Mesothelial cell of epicardium (in vitro differentiated cells): ENCODE data around the gene TUSC2. TPM values are rescaled to one million over a fixed set of nuclear protein-coding genes. Genes with fewer than 3 reads are reported as not detected.

Experiments
- DNase-seq, 2 experiments: peaks; one replicate each; pipeline ENCODE4 v3.0.0; 2021; ENCODE audit warnings: low spot score in 2 of 2; ENCODE audit not compliant: unreplicated experiment in 2 of 2
- H3K27ac Mint-ChIP-seq: 2 replicates; pipeline ENCODE4 v1.8.0; 2021; ENCODE audit warnings: mixed read lengths
- H3K27me3 Mint-ChIP-seq: 2 replicates; pipeline ENCODE4 v1.8.0; 2021; ENCODE audit warnings: low read depth, mixed read lengths
- H3K36me3 Mint-ChIP-seq: 2 replicates; pipeline ENCODE4 v1.8.0; 2021; ENCODE audit warnings: mixed read lengths
- H3K4me1 Mint-ChIP-seq: 2 replicates; pipeline ENCODE4 v1.8.0; 2021; ENCODE audit warnings: mixed read lengths
- H3K4me3 Mint-ChIP-seq: 2 replicates; pipeline ENCODE4 v1.8.0; 2021; ENCODE audit warnings: mild to moderate bottlenecking, moderate library complexity, mixed read lengths
- H3K9me3 Mint-ChIP-seq: 2 replicates; pipeline ENCODE4 v1.8.0; 2021; ENCODE audit warnings: mixed read lengths
- total RNA-seq: library from RNA; stranded (reverse); gene quantifications from 3 replicates; pipeline ENCODE4 v1.2.1, GENCODE V29; 2021
- TF ChIP-seq, protein P1 (sequence below): fragments of 200-600 bp; sonication (generic); IDR thresholded peaks from one replicate; pipeline ENCODE4 v1.5.0; 2021; ENCODE audit warnings: antibody characterized with exemption; ENCODE audit not compliant: unreplicated experiment

TUSC2 gene
- total RNA-seq, 1 donor from 2014 or later: 19.8 TPM

DNA sequence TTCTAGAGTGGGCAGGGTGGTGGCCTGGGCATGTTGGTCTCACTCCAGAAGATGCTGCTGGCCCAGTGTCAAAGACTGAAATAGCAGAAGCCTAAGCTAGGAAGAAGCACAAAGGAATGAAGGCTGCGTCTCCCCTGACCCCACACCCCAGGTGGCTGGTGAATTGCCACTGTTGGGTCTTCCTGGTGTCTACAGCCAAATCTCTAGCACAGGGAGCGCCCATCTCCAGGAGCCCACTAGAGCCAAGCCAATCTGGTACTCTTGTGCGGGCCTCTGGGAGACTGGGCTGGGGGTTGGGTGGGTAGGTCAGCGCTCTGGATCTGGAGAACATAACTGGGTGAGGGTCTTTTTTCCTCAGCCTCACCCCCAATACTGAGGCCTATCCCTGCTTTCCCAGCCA, 894 bp downstream of the TUSC2 start:
- no peak overlapping the region for H3K27ac Mint-ChIP-seq
- TF ChIP-seq, protein P1, sequence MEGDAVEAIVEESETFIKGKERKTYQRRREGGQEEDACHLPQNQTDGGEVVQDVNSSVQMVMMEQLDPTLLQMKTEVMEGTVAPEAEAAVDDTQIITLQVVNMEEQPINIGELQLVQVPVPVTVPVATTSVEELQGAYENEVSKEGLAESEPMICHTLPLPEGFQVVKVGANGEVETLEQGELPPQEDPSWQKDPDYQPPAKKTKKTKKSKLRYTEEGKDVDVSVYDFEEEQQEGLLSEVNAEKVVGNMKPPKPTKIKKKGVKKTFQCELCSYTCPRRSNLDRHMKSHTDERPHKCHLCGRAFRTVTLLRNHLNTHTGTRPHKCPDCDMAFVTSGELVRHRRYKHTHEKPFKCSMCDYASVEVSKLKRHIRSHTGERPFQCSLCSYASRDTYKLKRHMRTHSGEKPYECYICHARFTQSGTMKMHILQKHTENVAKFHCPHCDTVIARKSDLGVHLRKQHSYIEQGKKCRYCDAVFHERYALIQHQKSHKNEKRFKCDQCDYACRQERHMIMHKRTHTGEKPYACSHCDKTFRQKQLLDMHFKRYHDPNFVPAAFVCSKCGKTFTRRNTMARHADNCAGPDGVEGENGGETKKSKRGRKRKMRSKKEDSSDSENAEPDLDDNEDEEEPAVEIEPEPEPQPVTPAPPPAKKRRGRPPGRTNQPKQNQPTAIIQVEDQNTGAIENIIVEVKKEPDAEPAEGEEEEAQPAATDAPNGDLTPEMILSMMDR: no peak
- DNase-seq: no peak
- no peaks in the 10 kb centered on the region for H3K9me3 Mint-ChIP-seq
- peak overlapping the region; percentile 90 for H3K4me3 Mint-ChIP-seq
- no peaks in the 10 kb centered on the region for H3K27me3 Mint-ChIP-seq
- peaks cover 28% of the 10 kb centered on the region for H3K4me1 Mint-ChIP-seq
- H3K36me3 Mint-ChIP-seq: peaks cover 5% of the 10 kb centered on the region

DNA sequence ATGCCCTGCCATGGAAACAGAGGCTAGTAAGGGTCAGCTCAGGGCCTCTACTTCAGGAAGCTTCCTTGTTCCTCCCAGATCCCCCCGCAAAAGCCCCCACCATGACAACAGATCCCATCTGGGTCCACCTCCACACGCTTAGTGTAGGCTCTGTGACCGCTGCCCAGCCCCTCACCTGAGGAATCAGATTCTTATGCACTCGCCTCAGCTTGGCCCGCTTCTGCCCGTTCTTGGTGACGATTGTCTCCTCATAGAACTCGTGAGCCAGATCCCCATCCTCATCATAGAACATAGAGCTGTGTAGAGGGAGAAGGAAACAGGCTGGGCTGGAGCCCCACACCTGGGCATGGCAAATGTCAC, 1.9 kb downstream of the TUSC2 start:
- Mint-ChIP-seq H3K9me3 (no peaks in the 10 kb centered on the region), H3K4me3 (peak overlapping the region; percentile 90)

DNA sequence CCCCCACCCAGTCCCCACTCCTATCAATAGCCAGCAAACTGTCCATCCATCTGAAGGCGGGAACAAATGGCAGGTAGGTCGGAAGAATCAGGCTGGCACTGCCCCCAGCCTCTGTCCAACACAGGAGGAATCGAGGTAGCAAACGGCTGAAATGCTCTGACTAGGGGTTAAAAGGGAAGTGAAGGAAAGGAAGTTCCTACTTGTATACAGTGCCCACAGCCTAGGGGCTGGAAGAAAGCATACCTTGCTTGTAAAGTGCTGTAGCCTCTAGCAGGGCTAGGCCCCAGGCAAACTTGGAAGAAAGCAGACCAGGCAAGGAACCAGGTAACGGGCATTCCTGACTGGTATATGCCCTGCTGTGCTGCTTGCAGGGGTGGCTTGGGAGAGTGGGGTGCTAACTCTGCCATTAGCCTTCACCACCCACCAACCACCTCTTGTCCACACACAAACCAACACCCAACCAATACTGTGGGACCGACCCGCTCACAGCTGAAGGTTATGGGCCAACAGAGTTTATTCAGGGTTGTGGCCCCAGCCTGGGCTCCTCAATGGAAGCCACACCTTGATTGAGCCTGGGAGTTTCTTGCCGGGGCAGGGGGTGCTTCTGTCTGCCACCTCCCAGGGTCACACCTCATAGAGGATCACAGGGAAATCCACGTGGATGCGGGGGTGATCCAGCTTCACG, 2.4 kb downstream of the TUSC2 start:
- Mint-ChIP-seq H3K4me3 (no peak overlapping the region), H3K9me3 (no peaks in the 10 kb centered on the region), H3K27ac (no peak overlapping the region), H3K36me3 (peaks cover 4% of the 10 kb centered on the region), H3K4me1 (peaks cover 28% of the 10 kb centered on the region), H3K27me3 (no peaks in the 10 kb centered on the region)
- DNase-seq: no peak
- TF ChIP-seq, protein P1: no peak

More for the DNA sequence above, 1.9 kb downstream of the TUSC2 start:
- TF ChIP-seq, protein P1: no peak
- peaks cover 28% of the 10 kb centered on the region for H3K4me1 Mint-ChIP-seq
- no peak for DNase-seq
- H3K27me3 Mint-ChIP-seq: no peaks in the 10 kb centered on the region
- peaks cover 5% of the 10 kb centered on the region for H3K36me3 Mint-ChIP-seq
- no peak overlapping the region for H3K27ac Mint-ChIP-seq

DNA sequence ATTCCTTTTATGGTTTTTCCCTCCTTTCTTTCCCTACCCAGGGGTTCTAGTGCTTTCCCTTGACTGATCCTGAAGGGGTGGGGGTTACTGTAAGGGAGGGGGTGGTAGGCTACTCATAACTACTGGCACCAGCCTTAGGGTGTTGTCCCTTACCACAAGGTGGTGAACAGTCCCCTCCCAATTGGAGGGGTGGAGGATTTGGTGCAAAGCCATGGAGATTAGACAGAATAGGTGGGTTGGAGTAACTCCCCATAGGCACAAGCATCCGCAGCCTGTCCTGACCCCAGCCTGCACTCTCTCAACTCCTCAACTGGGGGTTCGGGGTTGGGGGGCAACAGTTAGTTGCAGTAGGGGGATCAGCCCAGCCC, 2.9 kb downstream of the TUSC2 start:
- no peak overlapping the region for H3K27ac Mint-ChIP-seq
- TF ChIP-seq, protein P1: no peak
- H3K4me3 Mint-ChIP-seq: no peak overlapping the region

DNA sequence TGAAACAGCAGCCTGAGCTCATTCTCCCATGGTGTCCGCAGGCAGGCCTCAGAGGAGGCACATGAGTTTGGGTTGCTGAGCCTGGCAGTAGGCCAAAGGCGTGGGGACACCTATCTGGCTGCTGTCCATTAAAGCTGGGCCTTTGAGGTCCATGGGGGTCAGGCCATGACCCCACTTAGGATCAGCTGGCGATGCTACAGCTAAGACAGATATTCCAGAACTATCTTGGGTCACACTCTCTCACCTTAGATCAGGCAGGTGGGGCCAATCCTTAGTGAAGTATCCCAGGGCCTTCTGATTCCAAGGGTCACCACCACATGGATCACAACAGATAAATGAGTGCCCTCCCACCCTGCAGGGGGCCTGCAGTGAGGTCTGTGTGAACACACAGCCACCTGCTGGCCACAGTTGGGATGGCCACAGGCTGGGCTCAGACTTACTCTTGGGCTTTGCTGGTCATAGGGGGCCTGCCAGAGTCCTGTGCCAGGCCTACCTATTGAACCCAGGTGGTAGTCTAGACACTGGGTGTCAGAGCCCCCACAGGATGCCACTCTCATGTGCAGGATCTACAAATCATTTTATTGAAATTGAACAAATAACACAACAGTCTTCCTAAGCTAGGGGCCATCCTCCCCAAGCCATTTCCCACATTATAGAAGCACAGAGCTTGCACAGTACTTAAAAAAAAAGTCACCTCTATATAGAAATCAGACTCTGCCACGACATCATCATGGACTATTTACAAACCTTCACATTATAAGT, 3.5 kb downstream of the TUSC2 start:
- Mint-ChIP-seq H3K36me3 (no peaks in the 10 kb centered on the region), H3K4me1 (peaks cover 38% of the 10 kb centered on the region), H3K4me3 (peak overlapping the region; percentile 14), H3K27ac (peak overlapping the region; percentile 40), H3K9me3 (no peaks in the 10 kb centered on the region), H3K27me3 (no peaks in the 10 kb centered on the region)
- TF ChIP-seq, protein P1: peak; percentile 83
- DNase-seq: peak in 1 of 2 experiments; percentile 76

More for the DNA sequence above, 2.9 kb downstream of the TUSC2 start:
- no peak for DNase-seq
- Mint-ChIP-seq H3K4me1 (peaks cover 33% of the 10 kb centered on the region), H3K27me3 (no peaks in the 10 kb centered on the region), H3K36me3 (no peaks in the 10 kb centered on the region), H3K9me3 (no peaks in the 10 kb centered on the region)
